ENCODE results near the gene TCF4.

- TF ChIP-seq, protein P1, sequence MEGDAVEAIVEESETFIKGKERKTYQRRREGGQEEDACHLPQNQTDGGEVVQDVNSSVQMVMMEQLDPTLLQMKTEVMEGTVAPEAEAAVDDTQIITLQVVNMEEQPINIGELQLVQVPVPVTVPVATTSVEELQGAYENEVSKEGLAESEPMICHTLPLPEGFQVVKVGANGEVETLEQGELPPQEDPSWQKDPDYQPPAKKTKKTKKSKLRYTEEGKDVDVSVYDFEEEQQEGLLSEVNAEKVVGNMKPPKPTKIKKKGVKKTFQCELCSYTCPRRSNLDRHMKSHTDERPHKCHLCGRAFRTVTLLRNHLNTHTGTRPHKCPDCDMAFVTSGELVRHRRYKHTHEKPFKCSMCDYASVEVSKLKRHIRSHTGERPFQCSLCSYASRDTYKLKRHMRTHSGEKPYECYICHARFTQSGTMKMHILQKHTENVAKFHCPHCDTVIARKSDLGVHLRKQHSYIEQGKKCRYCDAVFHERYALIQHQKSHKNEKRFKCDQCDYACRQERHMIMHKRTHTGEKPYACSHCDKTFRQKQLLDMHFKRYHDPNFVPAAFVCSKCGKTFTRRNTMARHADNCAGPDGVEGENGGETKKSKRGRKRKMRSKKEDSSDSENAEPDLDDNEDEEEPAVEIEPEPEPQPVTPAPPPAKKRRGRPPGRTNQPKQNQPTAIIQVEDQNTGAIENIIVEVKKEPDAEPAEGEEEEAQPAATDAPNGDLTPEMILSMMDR (IDR thresholded peaks at IDR 0.05): no peak
- TF ChIP-seq POLR2AphosphoS5 (IDR thresholded peaks at IDR 0.05) (no peak), POLR2A (IDR thresholded peaks at IDR 0.05) (no peak), EP300 (IDR thresholded peaks at IDR 0.05) (no peak)
These were observed 315.3 kb downstream of the TCF4 start for GRCh38 chr18:55272510-55273243.

Measured in upper lobe of left lung (tissue), 4 donors.